Fibroblast of lung (primary cell): Measurements from ENCODE around the gene TYMS. TPM values are rescaled to one million over a fixed set of nuclear protein-coding genes. Genes with fewer than 3 reads are reported as not detected.

Experiments
- DNase-seq, 2 donors: peaks; one replicate each; pipeline versions ENCODE4 v3.0.0 to v3.0.0-alpha.2; 2010; ENCODE audit warnings: low read depth in 2 of 2
- H2AFZ ChIP-seq: 2 replicates; pipeline ENCODE4 v1.5.1; 2012; ENCODE audit warnings: low read length, control low read depth, inconsistent platforms
- H3K27ac ChIP-seq: 2 replicates; pipeline ENCODE4 v1.5.1; 2011; ENCODE audit warnings: low read length, control low read depth; ENCODE audit not compliant: insufficient read depth
- H3K27me3 ChIP-seq: 2 replicates; pipeline ENCODE4 v1.5.1; 2011; ENCODE audit warnings: mild to moderate bottlenecking, low read length; ENCODE audit not compliant: control insufficient read depth, insufficient read depth
- H3K36me3 ChIP-seq: 2 replicates; pipeline ENCODE4 v1.5.1; 2011; ENCODE audit warnings: low read length; ENCODE audit not compliant: control insufficient read depth, insufficient read depth
- H3K4me1 ChIP-seq: 2 replicates; pipeline ENCODE4 v1.5.1; 2011; ENCODE audit warnings: low read length; ENCODE audit not compliant: control insufficient read depth, insufficient read depth; ENCODE audit errors: extremely low read depth
- H3K4me2 ChIP-seq: 2 replicates; pipeline ENCODE4 v1.5.1; 2011; ENCODE audit warnings: low read length, control low read depth; ENCODE audit not compliant: insufficient read depth; ENCODE audit errors: extremely low read depth
- H3K4me3 ChIP-seq, 4 experiments: fragments of 200-600 bp in 1 of 4; sonication (generic) in 1 of 4; replicated peaks in 1 of 4; 2 replicates each; pipeline ENCODE4 v1.5.1; 2011 to 2016; ENCODE audit warnings: low read length in 4 of 4, low read depth in 3 of 4, mild to moderate bottlenecking in 3 of 4, control low read depth in 2 of 4, inconsistent platforms in 1 of 4, mixed read lengths in 1 of 4; ENCODE audit not compliant: insufficient read depth in 1 of 4; ENCODE audit errors: control extremely low read depth in 1 of 4
- H3K79me2 ChIP-seq: 2 replicates; pipeline ENCODE4 v1.5.1; 2012; ENCODE audit warnings: mild to moderate bottlenecking, low read length, inconsistent platforms; ENCODE audit not compliant: control insufficient read depth, insufficient read depth
- H3K9ac ChIP-seq: 2 replicates; pipeline ENCODE4 v1.5.1; 2011; ENCODE audit warnings: mild to moderate bottlenecking, low read length, control low read depth; ENCODE audit not compliant: insufficient read depth
- H3K9me3 ChIP-seq: 2 replicates; pipeline ENCODE4 v1.5.1; 2012; ENCODE audit warnings: low read depth, low read length; ENCODE audit not compliant: control insufficient read depth, insufficient read depth
- H4K20me1 ChIP-seq: 2 replicates; pipeline ENCODE4 v1.5.1; 2011; ENCODE audit warnings: low read length; ENCODE audit not compliant: control insufficient read depth, insufficient read depth; ENCODE audit errors: extremely low read depth
- EZH2 ChIP-seq: IDR thresholded peaks from 2 replicates; pipeline ENCODE4 v1.5.1; 2012; ENCODE audit warnings: low read length, control low read depth, mild to moderate bottlenecking; ENCODE audit errors: missing control alignments
- polyA plus RNA-seq, 2 donors: library from polyadenylated mRNA; depleted of rRNA in 1 of 2; stranded (reverse) in 1 of 2; unstranded in 1 of 2; fragments of >200 nt; gene quantifications; 2 replicates each; pipeline ENCODE4 v1.2.1, GENCODE V29; 2011 to 2012; ENCODE audit warnings: missing spikeins in 1 of 2
- total RNA-seq: library from RNA; depleted of rRNA; stranded (reverse); fragments of >200 nt; gene quantifications from 2 replicates; pipeline ENCODE4 v1.2.1, GENCODE V29; 2014
- TF ChIP-seq, protein P1 (sequence below), 2 donors: IDR thresholded peaks in 1 of 2; conservative IDR thresholded peaks in 1 of 2; 1 replicate in 1 of 2; 2 replicates in 1 of 2; pipeline ENCODE4 v1.5.1; 2011 to 2012; ENCODE audit warnings: low read length in 2 of 2, control low read depth in 1 of 2, inconsistent platforms in 1 of 2, low read depth in 1 of 2, mild to moderate bottlenecking in 1 of 2

The TYMS gene
- total and polyA plus RNA-seq, 2 donors (not counting 1 experiment from before 2014, with no cell fraction given) = 16.8 to 45.4 TPM

DNA sequence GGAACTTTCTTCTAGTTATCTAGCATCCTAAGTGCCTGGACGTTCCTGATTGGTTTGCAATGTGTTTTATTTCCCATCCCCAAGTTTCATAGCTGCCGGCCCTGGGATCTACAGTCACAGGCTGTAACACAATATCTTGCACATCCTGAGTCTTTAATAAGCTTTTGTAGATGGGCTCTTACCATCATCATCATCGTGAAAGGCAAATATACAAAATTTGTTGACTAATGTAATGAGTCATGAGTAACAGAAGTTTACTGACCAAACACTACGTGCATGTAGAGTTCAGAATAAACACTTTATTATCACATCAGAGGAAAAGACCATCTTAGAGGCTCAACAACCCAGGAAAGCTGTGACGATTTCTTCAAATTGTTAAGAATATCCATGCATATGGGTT is 8.1 kb upstream of the TYMS start:
- H2AFZ ChIP-seq = no peak overlapping the region
- H3K9ac ChIP-seq = no peak overlapping the region
- no peak for TF ChIP-seq EZH2
- TF ChIP-seq, protein P1, sequence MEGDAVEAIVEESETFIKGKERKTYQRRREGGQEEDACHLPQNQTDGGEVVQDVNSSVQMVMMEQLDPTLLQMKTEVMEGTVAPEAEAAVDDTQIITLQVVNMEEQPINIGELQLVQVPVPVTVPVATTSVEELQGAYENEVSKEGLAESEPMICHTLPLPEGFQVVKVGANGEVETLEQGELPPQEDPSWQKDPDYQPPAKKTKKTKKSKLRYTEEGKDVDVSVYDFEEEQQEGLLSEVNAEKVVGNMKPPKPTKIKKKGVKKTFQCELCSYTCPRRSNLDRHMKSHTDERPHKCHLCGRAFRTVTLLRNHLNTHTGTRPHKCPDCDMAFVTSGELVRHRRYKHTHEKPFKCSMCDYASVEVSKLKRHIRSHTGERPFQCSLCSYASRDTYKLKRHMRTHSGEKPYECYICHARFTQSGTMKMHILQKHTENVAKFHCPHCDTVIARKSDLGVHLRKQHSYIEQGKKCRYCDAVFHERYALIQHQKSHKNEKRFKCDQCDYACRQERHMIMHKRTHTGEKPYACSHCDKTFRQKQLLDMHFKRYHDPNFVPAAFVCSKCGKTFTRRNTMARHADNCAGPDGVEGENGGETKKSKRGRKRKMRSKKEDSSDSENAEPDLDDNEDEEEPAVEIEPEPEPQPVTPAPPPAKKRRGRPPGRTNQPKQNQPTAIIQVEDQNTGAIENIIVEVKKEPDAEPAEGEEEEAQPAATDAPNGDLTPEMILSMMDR (conservative IDR thresholded peaks at IDR 0.05 in 1 of 2, IDR thresholded peaks at IDR 0.05 in 1 of 2; ENCODE audit: low read depth in 1 of 2, low read length in 2 of 2) = no peak
- H3K27ac ChIP-seq = no peak overlapping the region
- H3K27me3 ChIP-seq = peaks cover 5% of the 10 kb centered on the region
- no peaks in the 10 kb centered on the region for H3K36me3 ChIP-seq
- no peak overlapping the region for H3K4me3 ChIP-seq
- no peaks in the 10 kb centered on the region for H3K4me1 ChIP-seq
- H4K20me1 ChIP-seq = no peaks in the 10 kb centered on the region
- no peaks in the 10 kb centered on the region for H3K79me2 ChIP-seq
- H3K9me3 ChIP-seq = no peaks in the 10 kb centered on the region
- no peak overlapping the region for H3K4me2 ChIP-seq
- no peak for DNase-seq

DNA sequence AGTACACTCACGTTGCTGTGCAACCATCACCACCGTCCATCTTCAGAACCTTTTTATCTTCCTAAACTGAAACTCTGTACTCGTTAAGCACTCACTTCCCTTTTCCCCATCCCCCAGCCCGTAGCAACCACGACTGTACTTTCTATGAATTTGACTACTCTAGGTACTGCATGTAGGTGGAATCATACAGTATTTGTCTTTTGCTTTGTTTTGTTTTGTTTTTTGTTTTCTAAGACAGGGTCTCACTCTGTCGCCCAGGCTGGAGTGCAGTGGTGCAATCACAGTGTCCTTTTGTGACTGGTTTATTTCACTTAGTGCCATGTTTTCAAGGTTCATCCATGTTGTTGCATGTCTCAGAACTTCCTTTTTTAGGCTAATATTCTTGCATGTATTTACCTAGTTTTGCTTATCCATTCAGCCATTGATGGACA is 7.0 kb upstream of the TYMS start:
- no peak overlapping the region for H3K4me3 ChIP-seq
- H3K9me3 ChIP-seq = no peaks in the 10 kb centered on the region
- no peaks in the 10 kb centered on the region for H3K36me3 ChIP-seq
- no peak for DNase-seq
- no peaks in the 10 kb centered on the region for H3K79me2 ChIP-seq
- no peak overlapping the region for H3K9ac ChIP-seq
- H2AFZ ChIP-seq = no peak overlapping the region
- no peak overlapping the region for H3K4me2 ChIP-seq
- H3K27me3 ChIP-seq = no peaks in the 10 kb centered on the region
- H3K27ac ChIP-seq = no peak overlapping the region
- H3K4me1 ChIP-seq = no peaks in the 10 kb centered on the region
- H4K20me1 ChIP-seq = no peaks in the 10 kb centered on the region
- TF ChIP-seq, protein P1 (conservative IDR thresholded peaks at IDR 0.05 in 1 of 2, IDR thresholded peaks at IDR 0.05 in 1 of 2; ENCODE audit: low read depth in 1 of 2, low read length in 2 of 2) = no peak
- TF ChIP-seq EZH2 = no peak

DNA sequence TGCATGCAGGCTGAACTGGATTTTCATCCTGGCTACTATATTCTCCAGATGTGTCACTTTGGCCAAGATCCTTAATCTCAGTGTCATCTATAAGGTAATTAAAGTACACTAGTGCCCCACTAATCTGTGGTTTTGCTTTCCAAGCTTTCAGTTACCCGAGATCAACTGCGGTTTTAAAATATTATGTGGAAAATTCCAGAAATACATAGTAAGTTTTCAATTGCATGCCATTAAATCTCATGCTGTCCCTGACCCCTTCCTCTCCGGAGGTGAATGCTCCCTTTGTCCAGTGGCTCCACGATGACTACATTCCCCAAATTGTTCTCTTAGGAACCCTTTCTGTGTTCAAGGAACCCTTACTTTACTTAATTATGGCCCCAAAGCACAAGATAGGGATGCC is 5.3 kb upstream of the TYMS start:
- no peak overlapping the region for H3K4me2 ChIP-seq
- DNase-seq = peak in 1 of 2 donors; percentile 11

More for the DNA sequence above, 5.3 kb upstream of the TYMS start:
- Histone ChIP-seq H3K79me2 (no peaks in the 10 kb centered on the region), H3K9ac (no peak overlapping the region), H3K4me3 (no peak overlapping the region), H3K4me1 (no peaks in the 10 kb centered on the region), H2AFZ (no peak overlapping the region), H3K36me3 (no peaks in the 10 kb centered on the region), H3K27me3 (no peaks in the 10 kb centered on the region), H4K20me1 (no peaks in the 10 kb centered on the region), H3K27ac (no peak overlapping the region), H3K9me3 (no peaks in the 10 kb centered on the region)
- TF ChIP-seq EZH2 = no peak
- TF ChIP-seq, protein P1 (conservative IDR thresholded peaks at IDR 0.05 in 1 of 2, IDR thresholded peaks at IDR 0.05 in 1 of 2; ENCODE audit: low read depth in 1 of 2, low read length in 2 of 2) = no peak
